GM12865 (cell line): ENCODE measurements around the gene PXYLP1.

Source experiments
- DNase-seq: peaks from one replicate; pipeline ENCODE4 v3.0.0; 2010; ENCODE audit warnings: low read depth
- H3K4me3 ChIP-seq: 2 replicates; pipeline ENCODE4 v1.5.1; 2011; ENCODE audit warnings: mild to moderate bottlenecking, low read depth, low read length, control low read depth
- TF ChIP-seq, protein P1 (sequence below): IDR thresholded peaks from 2 replicates; pipeline ENCODE4 v1.5.1; 2011; ENCODE audit warnings: low read length, control low read depth, low read depth, inconsistent platforms; ENCODE audit not compliant: insufficient read depth; ENCODE audit errors: missing control alignments

The PXYLP1 gene

DNA sequence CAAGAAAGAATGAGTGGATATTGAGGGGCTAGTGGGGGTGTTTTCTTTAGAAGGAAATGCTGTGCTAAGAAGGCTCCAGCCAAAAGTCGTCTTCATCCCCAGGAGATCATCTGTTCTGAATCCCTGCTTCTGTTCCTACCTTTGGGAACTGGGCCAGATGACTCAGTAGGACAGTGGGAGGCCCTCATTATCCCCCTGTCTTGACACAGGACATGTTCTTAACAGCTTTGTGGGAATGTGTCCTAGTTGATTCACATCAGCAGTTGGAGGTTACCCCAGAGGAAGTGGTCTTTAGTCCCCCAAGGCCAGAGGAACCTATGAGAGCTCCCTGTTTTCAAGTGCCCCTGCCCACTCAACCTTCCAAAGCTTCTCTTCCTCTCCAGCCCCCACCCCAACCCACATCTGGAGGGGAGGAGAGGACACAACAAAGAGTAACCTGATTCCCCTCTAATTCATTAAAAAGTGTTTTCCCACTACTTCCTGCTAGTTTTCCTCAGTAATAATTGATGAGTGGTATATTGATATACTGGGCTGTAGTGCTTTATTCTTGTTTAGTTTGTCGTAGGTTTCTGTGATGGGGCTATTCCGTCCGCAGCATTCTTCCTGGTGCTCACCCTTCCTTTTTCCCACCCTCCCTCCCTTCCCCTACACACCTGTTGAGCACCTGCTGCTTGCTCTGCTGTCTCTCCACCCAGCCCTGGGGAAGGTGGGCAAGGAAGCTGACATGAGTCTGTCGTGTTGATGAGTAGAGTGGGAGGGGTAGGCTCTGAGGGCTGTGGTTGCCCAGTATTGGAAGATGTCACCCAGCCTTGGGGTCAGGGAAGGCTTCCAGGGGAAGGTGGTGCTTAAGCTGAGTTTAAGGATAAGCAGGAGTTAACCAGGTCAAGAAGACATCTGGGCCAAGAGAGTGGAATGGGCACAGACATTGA lies 9.3 kb downstream of the PXYLP1 start:
- DNase-seq: no peak

DNA sequence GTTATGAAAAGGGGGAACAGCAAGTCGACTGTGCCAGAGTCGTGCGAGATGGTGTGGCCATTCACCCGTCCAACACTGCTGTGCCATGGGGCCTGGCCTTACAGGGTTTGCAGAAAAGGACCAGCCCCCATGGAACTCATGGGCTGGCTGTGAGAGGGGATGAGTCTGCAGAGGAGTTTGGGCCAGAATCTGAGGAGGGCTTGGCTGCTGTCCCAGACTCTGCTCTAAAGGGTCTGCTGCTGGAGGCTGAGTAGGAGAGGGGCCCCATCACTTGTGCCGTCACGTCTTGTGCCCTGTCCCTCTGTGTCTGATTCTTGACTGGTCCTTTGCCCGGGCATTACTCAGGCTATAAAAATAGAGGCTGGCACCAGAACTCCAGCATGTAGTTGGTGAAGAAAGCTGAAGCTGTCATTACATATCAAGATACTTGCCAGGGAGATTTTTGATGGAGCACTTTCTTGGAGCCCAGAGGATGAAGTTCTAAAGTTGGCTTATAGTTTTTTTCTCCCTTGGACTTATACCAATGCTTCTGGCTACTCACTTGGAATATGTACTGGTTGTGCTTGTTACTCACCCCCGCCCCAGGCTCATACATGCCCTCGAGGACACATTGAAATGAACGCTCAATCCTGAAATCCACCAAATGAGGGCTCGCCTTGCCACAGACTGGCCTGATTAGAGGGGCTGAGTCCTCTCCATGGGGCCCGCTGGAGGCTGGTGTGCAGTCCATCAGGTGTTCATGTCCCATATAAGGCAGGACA lies 10.2 kb downstream of the PXYLP1 start:
- no peak overlapping the region for H3K4me3 ChIP-seq
- no peak for DNase-seq
- TF ChIP-seq, protein P1, sequence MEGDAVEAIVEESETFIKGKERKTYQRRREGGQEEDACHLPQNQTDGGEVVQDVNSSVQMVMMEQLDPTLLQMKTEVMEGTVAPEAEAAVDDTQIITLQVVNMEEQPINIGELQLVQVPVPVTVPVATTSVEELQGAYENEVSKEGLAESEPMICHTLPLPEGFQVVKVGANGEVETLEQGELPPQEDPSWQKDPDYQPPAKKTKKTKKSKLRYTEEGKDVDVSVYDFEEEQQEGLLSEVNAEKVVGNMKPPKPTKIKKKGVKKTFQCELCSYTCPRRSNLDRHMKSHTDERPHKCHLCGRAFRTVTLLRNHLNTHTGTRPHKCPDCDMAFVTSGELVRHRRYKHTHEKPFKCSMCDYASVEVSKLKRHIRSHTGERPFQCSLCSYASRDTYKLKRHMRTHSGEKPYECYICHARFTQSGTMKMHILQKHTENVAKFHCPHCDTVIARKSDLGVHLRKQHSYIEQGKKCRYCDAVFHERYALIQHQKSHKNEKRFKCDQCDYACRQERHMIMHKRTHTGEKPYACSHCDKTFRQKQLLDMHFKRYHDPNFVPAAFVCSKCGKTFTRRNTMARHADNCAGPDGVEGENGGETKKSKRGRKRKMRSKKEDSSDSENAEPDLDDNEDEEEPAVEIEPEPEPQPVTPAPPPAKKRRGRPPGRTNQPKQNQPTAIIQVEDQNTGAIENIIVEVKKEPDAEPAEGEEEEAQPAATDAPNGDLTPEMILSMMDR: no peak

More for the DNA sequence above, 9.3 kb downstream of the PXYLP1 start:
- no peak overlapping the region for H3K4me3 ChIP-seq
- TF ChIP-seq, protein P1: no peak

DNA sequence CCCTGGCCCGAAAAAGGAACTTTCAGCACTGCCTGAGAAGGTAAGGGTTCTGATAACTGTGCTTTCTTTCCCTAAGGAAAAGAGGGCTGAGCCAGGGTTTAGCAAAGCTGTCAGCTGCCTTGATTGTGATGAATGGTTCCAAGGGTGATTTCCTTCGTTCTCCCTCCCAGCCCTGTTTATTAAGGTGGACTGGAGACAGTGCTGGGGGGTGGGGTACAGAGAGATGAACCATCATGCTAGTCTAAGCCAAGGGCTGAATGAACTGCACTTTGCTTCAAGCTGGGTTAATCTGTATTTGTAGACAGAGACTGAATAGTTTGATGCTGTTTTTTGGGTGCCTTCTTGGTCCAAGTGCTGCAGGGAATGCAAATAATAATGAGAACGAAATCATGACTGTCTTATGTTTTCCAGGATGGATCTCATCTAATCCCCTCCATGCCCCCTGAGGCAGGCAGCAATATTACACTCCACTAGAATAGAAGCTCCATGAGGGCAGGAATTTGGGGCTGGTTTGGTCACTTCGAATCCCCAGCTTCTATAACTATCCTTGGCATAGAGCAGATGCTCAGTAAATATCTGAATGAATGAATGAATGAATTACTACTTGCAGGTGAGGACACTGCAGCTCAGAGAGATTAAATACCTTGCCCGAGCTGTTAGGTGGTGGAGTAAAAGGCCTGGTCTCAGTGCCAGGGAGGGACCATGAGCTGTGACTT lies 10.9 kb downstream of the PXYLP1 start:
- no peak overlapping the region for H3K4me3 ChIP-seq
- no peak for DNase-seq
- TF ChIP-seq, protein P1: no peak

GRCh38 chr3:141243271-141243707 lies 11.7 kb downstream of the PXYLP1 start:
- no peak overlapping the region for H3K4me3 ChIP-seq
- TF ChIP-seq, protein P1: no peak
- no peak for DNase-seq

DNA sequence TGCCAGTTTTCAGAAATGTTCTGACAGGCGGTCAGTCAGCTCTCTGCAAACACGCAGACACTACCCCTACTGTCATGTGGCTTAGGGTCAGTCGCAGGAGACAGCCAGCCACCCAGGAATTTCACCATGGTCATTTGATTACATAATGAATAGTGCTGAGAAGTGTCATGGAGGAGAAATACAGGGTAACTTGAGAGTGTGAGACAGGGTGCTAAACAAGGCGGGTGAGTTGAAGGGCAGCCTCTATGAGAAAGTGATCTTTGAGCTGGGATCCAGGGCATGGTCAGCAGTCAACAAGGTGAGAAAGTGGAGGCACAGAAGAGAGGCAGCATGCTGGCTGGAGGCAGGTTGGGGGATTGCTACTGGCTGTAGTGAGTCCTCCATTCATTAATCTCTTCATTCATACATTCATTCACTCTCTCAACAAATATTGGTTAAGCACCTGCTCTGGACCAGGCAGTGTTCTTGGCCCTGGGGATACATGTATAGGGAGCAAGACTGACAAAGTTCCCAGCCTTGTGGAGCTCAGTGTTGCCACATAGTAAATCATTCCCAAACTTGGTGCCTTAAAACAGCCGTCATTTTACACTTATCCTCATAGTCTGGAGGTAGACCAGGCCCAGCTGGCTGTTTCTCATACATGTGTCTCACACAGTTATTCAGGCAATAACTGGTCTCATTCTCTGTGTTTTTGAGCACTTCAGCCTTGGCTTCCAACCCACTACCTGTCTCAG lies 14.8 kb downstream of the PXYLP1 start:
- no peak for DNase-seq
- TF ChIP-seq, protein P1: no peak
- no peak overlapping the region for H3K4me3 ChIP-seq

DNA sequence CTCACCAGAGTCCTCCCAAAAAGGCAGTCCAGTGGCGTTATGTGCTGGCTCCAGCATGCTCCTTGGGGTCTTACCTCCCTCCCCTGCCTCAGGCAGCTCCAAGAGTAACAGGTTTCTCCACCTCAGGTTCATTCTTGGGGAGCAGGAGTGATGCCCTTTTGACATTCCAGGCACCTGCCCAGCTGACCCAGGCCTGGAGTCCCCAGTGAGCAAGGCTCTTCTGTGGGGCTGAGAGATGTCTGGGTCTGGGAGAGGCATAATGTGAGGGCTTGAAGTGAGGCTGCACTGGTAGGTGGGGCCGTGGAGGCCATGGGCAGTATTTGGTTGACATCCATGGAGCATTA lies 15.3 kb downstream of the PXYLP1 start:
- DNase-seq: no peak

More for the DNA sequence above, 15.3 kb downstream of the PXYLP1 start:
- TF ChIP-seq, protein P1: no peak
- no peak overlapping the region for H3K4me3 ChIP-seq
